ENCODE measurements around the gene ZNF783.

- TF ChIP-seq, protein P1, sequence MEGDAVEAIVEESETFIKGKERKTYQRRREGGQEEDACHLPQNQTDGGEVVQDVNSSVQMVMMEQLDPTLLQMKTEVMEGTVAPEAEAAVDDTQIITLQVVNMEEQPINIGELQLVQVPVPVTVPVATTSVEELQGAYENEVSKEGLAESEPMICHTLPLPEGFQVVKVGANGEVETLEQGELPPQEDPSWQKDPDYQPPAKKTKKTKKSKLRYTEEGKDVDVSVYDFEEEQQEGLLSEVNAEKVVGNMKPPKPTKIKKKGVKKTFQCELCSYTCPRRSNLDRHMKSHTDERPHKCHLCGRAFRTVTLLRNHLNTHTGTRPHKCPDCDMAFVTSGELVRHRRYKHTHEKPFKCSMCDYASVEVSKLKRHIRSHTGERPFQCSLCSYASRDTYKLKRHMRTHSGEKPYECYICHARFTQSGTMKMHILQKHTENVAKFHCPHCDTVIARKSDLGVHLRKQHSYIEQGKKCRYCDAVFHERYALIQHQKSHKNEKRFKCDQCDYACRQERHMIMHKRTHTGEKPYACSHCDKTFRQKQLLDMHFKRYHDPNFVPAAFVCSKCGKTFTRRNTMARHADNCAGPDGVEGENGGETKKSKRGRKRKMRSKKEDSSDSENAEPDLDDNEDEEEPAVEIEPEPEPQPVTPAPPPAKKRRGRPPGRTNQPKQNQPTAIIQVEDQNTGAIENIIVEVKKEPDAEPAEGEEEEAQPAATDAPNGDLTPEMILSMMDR (conservative IDR thresholded peaks at IDR 0.05 in 1 of 2, IDR thresholded peaks at IDR 0.05 in 1 of 2; ENCODE audit: low read depth in 1 of 2, low read length in 2 of 2): no peak
- no peak for TF ChIP-seq EZH2 (IDR thresholded peaks at IDR 0.05; ENCODE audit: low read length, missing control alignments)
These were observed 33.0 kb upstream of the ZNF783 start for GRCh38 chr7:149228831-149229471.
